ENCODE data around the gene SLC6A4. TPM values are rescaled to one million over a fixed set of nuclear protein-coding genes. Genes with fewer than 3 reads are reported as not detected.

SLC6A4 gene
- total RNA-seq, 1 experiment from 2014 or later = not detected

DNA sequence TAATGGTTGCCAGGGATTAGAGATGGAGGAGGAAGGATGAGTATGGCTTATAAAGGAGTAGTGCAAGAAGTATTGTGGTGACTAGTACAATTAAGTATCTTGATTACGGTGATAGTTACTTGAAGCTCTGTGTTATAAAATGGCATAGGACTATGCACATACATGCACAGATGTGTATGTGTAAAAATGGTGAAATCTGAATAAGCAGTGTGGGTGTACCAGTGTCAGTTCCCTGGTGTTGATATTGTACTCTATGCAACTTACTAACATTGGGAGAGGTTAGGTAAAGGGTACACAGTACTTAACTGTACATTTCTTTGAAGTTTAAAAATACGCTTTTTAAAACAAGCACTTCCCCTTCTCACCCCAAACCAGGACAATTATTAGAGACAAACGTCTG is 70.3 kb downstream of the SLC6A4 start:
- Mint-ChIP-seq H3K27me3 (ENCODE audit: unreplicated experiment) (no peaks in the 10 kb centered on the region), H3K9me3 (ENCODE audit: low read depth, unreplicated experiment) (no peaks in the 10 kb centered on the region), H3K4me3 (ENCODE audit: low read depth, unreplicated experiment) (no peak overlapping the region), H3K27ac (ENCODE audit: unreplicated experiment) (no peak overlapping the region), H3K36me3 (ENCODE audit: insufficient read depth, unreplicated experiment) (no peaks in the 10 kb centered on the region), H3K4me1 (ENCODE audit: low read depth, unreplicated experiment) (peaks cover 2% of the 10 kb centered on the region)
- BruUV-seq (replicated peaks) = no TSS peak
- CTCF ChIA-PET = no interaction called here
- intact Hi-C loops (cut with micrococcal nuclease; ENCODE audit: unreplicated experiment) = no loop called here
- TF ChIP-seq, protein P1, sequence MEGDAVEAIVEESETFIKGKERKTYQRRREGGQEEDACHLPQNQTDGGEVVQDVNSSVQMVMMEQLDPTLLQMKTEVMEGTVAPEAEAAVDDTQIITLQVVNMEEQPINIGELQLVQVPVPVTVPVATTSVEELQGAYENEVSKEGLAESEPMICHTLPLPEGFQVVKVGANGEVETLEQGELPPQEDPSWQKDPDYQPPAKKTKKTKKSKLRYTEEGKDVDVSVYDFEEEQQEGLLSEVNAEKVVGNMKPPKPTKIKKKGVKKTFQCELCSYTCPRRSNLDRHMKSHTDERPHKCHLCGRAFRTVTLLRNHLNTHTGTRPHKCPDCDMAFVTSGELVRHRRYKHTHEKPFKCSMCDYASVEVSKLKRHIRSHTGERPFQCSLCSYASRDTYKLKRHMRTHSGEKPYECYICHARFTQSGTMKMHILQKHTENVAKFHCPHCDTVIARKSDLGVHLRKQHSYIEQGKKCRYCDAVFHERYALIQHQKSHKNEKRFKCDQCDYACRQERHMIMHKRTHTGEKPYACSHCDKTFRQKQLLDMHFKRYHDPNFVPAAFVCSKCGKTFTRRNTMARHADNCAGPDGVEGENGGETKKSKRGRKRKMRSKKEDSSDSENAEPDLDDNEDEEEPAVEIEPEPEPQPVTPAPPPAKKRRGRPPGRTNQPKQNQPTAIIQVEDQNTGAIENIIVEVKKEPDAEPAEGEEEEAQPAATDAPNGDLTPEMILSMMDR (IDR thresholded peaks at IDR 0.05; ENCODE audit: unreplicated experiment) = no peak
- no peak for DNase-seq

DNA sequence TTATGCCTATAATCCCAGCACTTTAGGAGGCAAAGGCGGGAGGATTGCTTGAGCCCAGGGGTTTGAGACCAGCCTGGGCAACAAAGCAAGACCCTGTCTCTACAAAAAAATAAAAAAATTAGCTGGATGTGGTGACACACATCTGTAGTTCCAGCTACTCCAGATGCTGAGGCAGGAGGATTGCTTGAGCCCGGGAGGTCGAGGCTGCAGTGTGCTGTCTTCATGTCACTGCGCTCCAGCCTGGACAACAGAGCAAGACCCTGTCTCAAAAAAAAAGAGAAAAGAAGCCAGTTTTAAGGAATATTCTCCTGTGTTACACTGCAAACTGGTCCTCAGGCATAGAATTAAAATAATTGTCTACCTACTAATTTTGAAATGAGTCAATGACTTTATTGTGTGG is 71.0 kb downstream of the SLC6A4 start:
- Mint-ChIP-seq H3K9me3 (ENCODE audit: low read depth, unreplicated experiment) (no peaks in the 10 kb centered on the region), H3K36me3 (ENCODE audit: insufficient read depth, unreplicated experiment) (no peaks in the 10 kb centered on the region), H3K4me3 (ENCODE audit: low read depth, unreplicated experiment) (no peak overlapping the region), H3K27me3 (ENCODE audit: unreplicated experiment) (no peaks in the 10 kb centered on the region), H3K4me1 (ENCODE audit: low read depth, unreplicated experiment) (no peaks in the 10 kb centered on the region), H3K27ac (ENCODE audit: unreplicated experiment) (no peak overlapping the region)
- TF ChIP-seq, protein P1 (IDR thresholded peaks at IDR 0.05; ENCODE audit: unreplicated experiment) = no peak
- intact Hi-C loops (cut with micrococcal nuclease; ENCODE audit: unreplicated experiment) = no loop called here
- no peak for DNase-seq
- CTCF ChIA-PET = interaction anchor here (0.6 kb wide), 1 partner anchor 8 kb away, joined by 3 read pairs; no protein-coding TSS in a partner anchor
- BruUV-seq (replicated peaks) = no TSS peak

DNA sequence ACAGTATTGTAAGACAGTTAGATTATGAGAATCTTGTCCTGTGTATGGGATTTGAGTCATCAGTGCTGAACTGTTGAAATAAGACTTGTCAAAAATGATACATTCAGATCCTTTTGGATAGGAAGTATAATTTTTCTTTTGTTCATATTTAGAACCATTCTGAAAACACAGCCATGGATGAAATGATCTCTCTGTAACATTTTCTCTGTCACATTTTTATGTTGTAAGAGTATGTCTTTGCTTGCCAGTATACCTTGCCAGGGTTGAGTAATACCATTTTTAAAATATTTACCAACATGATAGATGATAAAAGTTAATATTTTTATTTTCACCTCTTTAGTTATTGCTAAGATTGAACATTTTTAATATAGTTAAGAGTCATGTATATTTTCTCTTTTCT is 73.9 kb downstream of the SLC6A4 start:
- H3K36me3 Mint-ChIP-seq (ENCODE audit: insufficient read depth, unreplicated experiment) = no peaks in the 10 kb centered on the region
- H3K27me3 Mint-ChIP-seq (ENCODE audit: unreplicated experiment) = no peaks in the 10 kb centered on the region
- no peaks in the 10 kb centered on the region for H3K4me1 Mint-ChIP-seq (ENCODE audit: low read depth, unreplicated experiment)
- H3K27ac Mint-ChIP-seq (ENCODE audit: unreplicated experiment) = no peak overlapping the region
- no TSS peak for BruUV-seq (replicated peaks)
- DNase-seq = no peak
- CTCF ChIA-PET = no interaction called here
- no peak overlapping the region for H3K4me3 Mint-ChIP-seq (ENCODE audit: low read depth, unreplicated experiment)
- peaks cover 12% of the 10 kb centered on the region for H3K9me3 Mint-ChIP-seq (ENCODE audit: low read depth, unreplicated experiment)
- intact Hi-C loops (cut with micrococcal nuclease; ENCODE audit: unreplicated experiment) = no loop called here
- TF ChIP-seq, protein P1 (IDR thresholded peaks at IDR 0.05; ENCODE audit: unreplicated experiment) = no peak

DNA sequence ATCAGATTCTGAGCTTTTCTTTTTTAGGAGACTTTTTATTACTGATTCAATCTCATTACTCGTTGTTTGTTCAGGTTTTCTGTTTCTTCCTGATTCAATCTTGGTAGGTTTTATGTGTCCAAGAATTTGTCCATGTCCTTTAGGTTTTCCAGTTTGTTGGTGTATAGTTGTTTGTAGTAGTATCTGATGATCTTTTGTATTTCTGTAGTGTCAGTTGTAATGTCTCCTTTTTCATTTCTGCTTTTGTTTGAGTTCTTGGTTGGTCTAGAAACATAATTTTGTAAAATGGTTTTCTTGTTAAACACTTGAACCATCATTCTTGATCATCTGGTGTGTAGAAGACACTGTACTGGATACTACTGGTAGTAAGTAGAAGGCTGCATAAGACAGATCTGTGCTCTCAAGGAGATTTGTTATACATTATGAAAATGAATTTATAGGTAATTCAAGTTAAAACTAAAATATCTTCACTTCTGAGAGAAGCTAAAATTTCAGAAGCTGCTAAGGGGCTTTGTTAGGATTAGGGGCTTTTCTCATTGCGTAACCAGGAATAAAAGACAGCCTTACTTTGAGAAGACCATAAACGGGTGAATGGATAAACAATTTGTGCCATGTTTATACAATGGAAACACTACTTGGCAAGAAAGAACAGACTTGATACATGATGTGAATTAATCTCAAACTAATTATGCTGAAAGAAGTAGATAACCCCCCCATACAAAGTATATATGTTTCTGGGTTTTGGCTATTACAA is 74.9 kb downstream of the SLC6A4 start:
- H3K27me3 Mint-ChIP-seq (ENCODE audit: unreplicated experiment) = no peaks in the 10 kb centered on the region
- CTCF ChIA-PET = no interaction called here
- H3K36me3 Mint-ChIP-seq (ENCODE audit: insufficient read depth, unreplicated experiment) = no peaks in the 10 kb centered on the region
- no peak for DNase-seq
- H3K27ac Mint-ChIP-seq (ENCODE audit: unreplicated experiment) = no peak overlapping the region
- peaks cover 12% of the 10 kb centered on the region for H3K9me3 Mint-ChIP-seq (ENCODE audit: low read depth, unreplicated experiment)
- TF ChIP-seq, protein P1 (IDR thresholded peaks at IDR 0.05; ENCODE audit: unreplicated experiment) = no peak
- intact Hi-C loops (cut with micrococcal nuclease; ENCODE audit: unreplicated experiment) = no loop called here
- H3K4me1 Mint-ChIP-seq (ENCODE audit: low read depth, unreplicated experiment) = no peaks in the 10 kb centered on the region
- no TSS peak for BruUV-seq (replicated peaks)
- H3K4me3 Mint-ChIP-seq (ENCODE audit: low read depth, unreplicated experiment) = no peak overlapping the region

All from Calu3 (cell line).